H1 (cell line): Measurements from ENCODE around the gene TMBIM4. TPM values are rescaled to one million over a fixed set of nuclear protein-coding genes. Genes with fewer than 3 reads are reported as not detected.

Source experiments
- CTCF ChIA-PET: fragments of 300-600 bp; sonication (Branson Sonifier 250); formaldehyde crosslinking; loops from one replicate; lab custom pipeline; 2021; ENCODE audit not compliant: partially characterized antibody; lab: Charles Lee
- POLR2A ChIA-PET: fragments of 300-600 bp; sonication (Branson Sonifier 250); formaldehyde crosslinking; loops from one replicate; lab custom pipeline; 2021; ENCODE audit warnings: inconsistent platforms; ENCODE audit not compliant: partially characterized antibody; lab: Charles Lee
- DNase-seq, 2 experiments: peaks; one replicate each; pipeline versions ENCODE4 v3.0.0 to v3.0.0-alpha.2; 2010 to 2022; ENCODE audit warnings: low spot score in 2 of 2, low read depth in 1 of 2, mixed read lengths in 1 of 2
- FAIRE-seq: peaks from 2 replicates; lab custom pipeline; 2011; peaks lifted over from hg19 to GRCh38; lab: Jason Lieb, UNC
- H2AFZ ChIP-seq: 2 replicates; pipeline ENCODE4 v1.8.1; 2012; ENCODE audit warnings: low read length, inconsistent platforms
- H2AK5ac ChIP-seq: 2 replicates; pipeline ENCODE4 v1.6.1; 2013; ENCODE audit warnings: low read depth, low read length
- H2BK120ac ChIP-seq: replicated peaks from 2 replicates; pipeline ENCODE3; 2013; ENCODE audit warnings: low read depth, low read length, inconsistent platforms
- H2BK12ac ChIP-seq: 2 replicates; pipeline ENCODE4 v1.6.1; 2013; ENCODE audit warnings: low read depth, low read length
- H2BK15ac ChIP-seq: 2 replicates; pipeline ENCODE4 v1.6.1; 2013; ENCODE audit warnings: low read length
- H2BK20ac ChIP-seq: 2 replicates; pipeline ENCODE4 v1.6.1; 2013; ENCODE audit warnings: low read length
- H2BK5ac ChIP-seq: 2 replicates; pipeline ENCODE4 v1.6.1; 2013; ENCODE audit warnings: low read depth, low read length
- H3K14ac ChIP-seq: 2 replicates; pipeline ENCODE4 v1.6.1; 2013; ENCODE audit warnings: inconsistent platforms; ENCODE audit not compliant: insufficient read length
- H3K18ac ChIP-seq: 2 replicates; pipeline ENCODE4 v1.6.1; 2013; ENCODE audit warnings: low read length; ENCODE audit errors: extremely low read depth
- H3K23ac ChIP-seq: 2 replicates; pipeline ENCODE4 v1.6.1; 2013; ENCODE audit warnings: inconsistent platforms; ENCODE audit not compliant: insufficient read length
- H3K23me2 ChIP-seq: 2 replicates; pipeline ENCODE4 v1.6.1; 2013; ENCODE audit warnings: low read depth, low read length
- H3K27ac ChIP-seq: 2 replicates; pipeline ENCODE4 v1.6.1; 2011; ENCODE audit warnings: low read depth, low read length, inconsistent platforms
- H3K27me3 ChIP-seq, 4 experiments: replicated peaks in 1 of 4; 1 replicate in 1 of 4; 2 replicates in 3 of 4; pipeline versions ENCODE4 v1.6.1 to v1.8.1; 2011 to 2013; ENCODE audit warnings: low read length in 3 of 4, mild to moderate bottlenecking in 3 of 4, inconsistent platforms in 2 of 4, mixed read lengths in 2 of 4, moderate library complexity in 1 of 4; ENCODE audit not compliant: control insufficient read depth in 3 of 4, insufficient read depth in 3 of 4; ENCODE audit errors: extremely low read depth in 1 of 4
- H3K36me3 ChIP-seq, 4 experiments: 2 replicates each; pipeline versions ENCODE4 v1.6.1 to v1.8.1; 2011 to 2013; ENCODE audit warnings: mild to moderate bottlenecking in 4 of 4, low read length in 3 of 4, moderate library complexity in 2 of 4, control low read depth in 1 of 4, inconsistent platforms in 1 of 4; ENCODE audit not compliant: insufficient read depth in 4 of 4, control insufficient read depth in 2 of 4
- H3K4ac ChIP-seq: replicated peaks from 2 replicates; pipeline ENCODE3; 2013; ENCODE audit warnings: low read length, low read depth, mixed read lengths, inconsistent platforms; ENCODE audit not compliant: insufficient read length
- H3K4me1 ChIP-seq, 4 experiments: replicated peaks in 1 of 4; 1 replicate in 1 of 4; 2 replicates in 3 of 4; pipeline versions ENCODE4 v1.6.1 to v1.8.1; 2011 to 2013; ENCODE audit warnings: low read length in 3 of 4, inconsistent platforms in 2 of 4, mixed read lengths in 1 of 4; ENCODE audit not compliant: insufficient read depth in 4 of 4, control insufficient read depth in 3 of 4
- H3K4me2 ChIP-seq, 2 experiments: 2 replicates each; pipeline versions ENCODE4 v1.6.1 to v1.8.1; 2011 to 2013; ENCODE audit warnings: low read depth in 2 of 2, low read length in 2 of 2, control low read depth in 1 of 2, inconsistent platforms in 1 of 2, mild to moderate bottlenecking in 1 of 2; ENCODE audit not compliant: insufficient read depth in 1 of 2
- H3K4me3 ChIP-seq, 4 experiments: fragments of 200-600, 300-600 bp in 1 of 4; sonication (generic), shearing (Covaris generic), sonication (Bioruptor Twin) in 1 of 4; 2 replicates each; pipeline versions ENCODE4 v1.5.1 to v1.8.1; 2011 to 2016; ENCODE audit warnings: low read length in 4 of 4, low read depth in 3 of 4, control low read depth in 2 of 4, inconsistent platforms in 2 of 4, mild to moderate bottlenecking in 2 of 4, mixed read lengths in 1 of 4, moderate library complexity in 1 of 4; ENCODE audit not compliant: insufficient read depth in 2 of 4; ENCODE audit errors: extremely low read depth in 1 of 4
- H3K56ac ChIP-seq: replicated peaks from 2 replicates; pipeline ENCODE3; 2013; ENCODE audit warnings: low read depth, mild to moderate bottlenecking, mixed read lengths, low read length, inconsistent platforms; ENCODE audit not compliant: insufficient read length
- H3K79me1 ChIP-seq: 2 replicates; pipeline ENCODE4 v1.6.1; 2013; ENCODE audit warnings: low read depth, low read length, control low read depth
- H3K79me2 ChIP-seq, 2 experiments: 2 replicates each; pipeline versions ENCODE4 v1.6.1 to v1.8.1; 2012 to 2013; ENCODE audit warnings: low read length in 2 of 2, mild to moderate bottlenecking in 2 of 2, inconsistent platforms in 1 of 2; ENCODE audit not compliant: insufficient read depth in 2 of 2, control insufficient read depth in 1 of 2
- H3K9ac ChIP-seq, 4 experiments: replicated peaks in 1 of 4; 1 replicate in 1 of 4; 2 replicates in 3 of 4; pipeline versions ENCODE4 v1.6.1 to v1.8.1; 2011 to 2013; ENCODE audit warnings: low read depth in 3 of 4, low read length in 3 of 4, control low read depth in 2 of 4, mild to moderate bottlenecking in 2 of 4, moderate library complexity in 2 of 4, inconsistent platforms in 1 of 4; ENCODE audit errors: extremely low read depth in 1 of 4
- H3K9me3 ChIP-seq, 2 experiments: 2 replicates each; pipeline versions ENCODE4 v1.6.1 to v1.8.1; 2012 to 2013; ENCODE audit warnings: mild to moderate bottlenecking in 2 of 2, moderate library complexity in 2 of 2, control low read depth in 1 of 2, inconsistent platforms in 1 of 2, low read depth in 1 of 2, low read length in 1 of 2, mixed read lengths in 1 of 2; ENCODE audit not compliant: insufficient read depth in 2 of 2
- H4K20me1 ChIP-seq, 2 experiments: replicated peaks in 1 of 2; 2 replicates each; pipeline versions ENCODE3 to v1.8.1; 2011 to 2013; ENCODE audit warnings: inconsistent platforms in 2 of 2, low read length in 2 of 2, mild to moderate bottlenecking in 1 of 2; ENCODE audit not compliant: insufficient read depth in 2 of 2, control insufficient read depth in 1 of 2
- H4K5ac ChIP-seq: 2 replicates; pipeline ENCODE4 v1.6.1; 2013; ENCODE audit warnings: low read length, low read depth, mixed read lengths, inconsistent platforms; ENCODE audit not compliant: insufficient read length
- H4K8ac ChIP-seq: 2 replicates; pipeline ENCODE4 v1.8.0; 2013; ENCODE audit warnings: mild to moderate bottlenecking, moderate library complexity, low read length, inconsistent platforms; ENCODE audit not compliant: insufficient read depth; ENCODE audit errors: extremely low read depth
- H4K91ac ChIP-seq: replicated peaks from 2 replicates; pipeline ENCODE3; 2013; ENCODE audit warnings: low read length, mixed read lengths, inconsistent platforms; ENCODE audit not compliant: insufficient read length
- KDM4A ChIP-seq: IDR thresholded peaks from one replicate; pipeline ENCODE4 v1.7.1; 2012; ENCODE audit warnings: low read depth, mild to moderate bottlenecking, moderate library complexity, low read length, inconsistent platforms; ENCODE audit not compliant: severe bottlenecking
- RBBP5 ChIP-seq: IDR thresholded peaks from 2 replicates; pipeline ENCODE4 v1.7.1; 2012; ENCODE audit warnings: low read depth, mild to moderate bottlenecking, inconsistent platforms, low read length, moderate library complexity, borderline replicate concordance
- polyA plus RNA-seq, 7 experiments: library from polyadenylated mRNA; depleted of rRNA in 3 of 7; stranded (reverse) in 5 of 7; unstranded in 2 of 7; fragments of >200 nt in 5 of 7; fragments of 200-250 nt in 2 of 7; gene quantifications; 1 replicate in 5 of 7; 2 replicates in 1 of 7; 4 replicates in 1 of 7; pipeline versions ENCODE4 v1.2.1 to v1.2.3, GENCODE V29; 2011 to 2013; ENCODE audit warnings: missing spikeins in 2 of 7, mixed read lengths in 2 of 7
- total RNA-seq: library from RNA; stranded (reverse); fragmentation: NEBNext Ultra II Directional; extraction: Animal tissue kit (Norgen Biotek cat#: 25700); gene quantifications from 2 replicates; pipeline ENCODE4 v1.2.1, GENCODE V29; 2021

Gene TMBIM4
- total and polyA plus RNA-seq, 2 of the 8 experiments (the other 6 are each of a cell fraction or from before 2014, with no cell fraction given) = 12.8 to 46.6 TPM

DNA sequence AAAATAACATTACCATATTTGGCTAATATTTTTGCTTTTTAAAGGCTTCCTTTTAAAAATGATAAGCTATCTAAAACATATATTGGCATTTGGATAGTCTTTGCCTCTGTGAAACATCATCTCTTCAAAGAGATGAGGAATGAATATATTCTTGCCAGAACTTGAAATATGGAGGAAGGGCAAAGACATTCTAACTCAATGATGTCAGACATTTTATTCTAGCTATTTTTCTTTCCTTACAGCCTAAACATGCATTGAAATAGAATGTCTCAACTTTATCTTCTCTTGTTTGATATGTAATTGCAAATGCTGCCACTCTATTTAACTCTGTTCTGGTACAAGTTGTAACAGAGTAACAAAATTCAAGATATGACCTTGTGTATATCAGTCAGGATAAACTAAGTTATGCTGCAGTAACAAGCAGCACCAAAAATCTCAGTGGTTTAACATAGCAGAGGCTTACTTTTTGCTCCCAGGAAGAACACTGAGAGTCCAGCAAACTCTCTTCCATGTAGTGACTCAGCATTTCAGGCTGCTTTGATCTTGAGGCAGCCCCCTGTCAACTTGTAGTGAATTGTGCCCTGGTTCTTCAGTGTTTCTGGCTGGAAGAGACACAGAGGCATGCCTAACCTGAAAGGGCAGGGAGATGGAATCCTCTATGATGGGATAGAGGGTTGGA lies 30.2 kb upstream of the TMBIM4 start:
- H2BK120ac ChIP-seq = no peak overlapping the region
- no peak overlapping the region for H3K56ac ChIP-seq
- H4K91ac ChIP-seq = no peak overlapping the region
- no peak overlapping the region for H3K4ac ChIP-seq
- no peak overlapping the region for H3K4me3 ChIP-seq
- H3K4me1 ChIP-seq = peaks cover 0 to 5% (median 3%) of the 10 kb centered on the region in 4 experiments; a peak in 3 of 7 replicates
- no peaks in the 10 kb centered on the region for H3K79me2 ChIP-seq
- no peaks in the 10 kb centered on the region for H3K27me3 ChIP-seq
- H2BK12ac ChIP-seq = no peak overlapping the region
- no peak overlapping the region for H2BK5ac ChIP-seq
- H4K20me1 ChIP-seq = no peaks in the 10 kb centered on the region
- CTCF ChIA-PET = interaction anchor here (0.9 kb wide), 2 partner anchors 43 to 79 kb away, joined by 3 read pairs; no protein-coding TSS in a partner anchor
- H3K9me3 ChIP-seq = peaks cover 0 to 5% of the 10 kb centered on the region in 2 experiments; a peak in 1 of 4 replicates
- H3K23ac ChIP-seq = no peak overlapping the region
- H3K9ac ChIP-seq = no peak overlapping the region
- no peak overlapping the region for H3K4me2 ChIP-seq
- no peak overlapping the region for H4K5ac ChIP-seq
- no peaks in the 10 kb centered on the region for H3K36me3 ChIP-seq
- no peak overlapping the region for H3K27ac ChIP-seq
- no peak overlapping the region for H3K14ac ChIP-seq
- FAIRE-seq = no peak
- no peaks in the 10 kb centered on the region for H3K79me1 ChIP-seq
- H2AK5ac ChIP-seq = no peak overlapping the region
- no peak overlapping the region for H2BK20ac ChIP-seq
- H4K8ac ChIP-seq = no peak overlapping the region
- POLR2A ChIA-PET = no interaction called here
- no peaks in the 10 kb centered on the region for H3K23me2 ChIP-seq
- H3K18ac ChIP-seq = no peak overlapping the region
- no peak overlapping the region for H2BK15ac ChIP-seq
- DNase-seq = no peak
- H2AFZ ChIP-seq = no peak overlapping the region
- TF ChIP-seq RBBP5 = no peak
- TF ChIP-seq KDM4A = no peak
